Stimulated activated CD8-positive, alpha-beta memory T cell treated with anti-CD3 and anti-CD28 coated beads, Interleukin-4, amount 100 ng/mL, for 24 hours (primary cell): ENCODE results near the gene ADGRF4.

Experiments used
- DNase-seq: peaks from one replicate; pipeline ENCODE4 v3.0.0-alpha.2; 2020; ENCODE audit warnings: low read depth

ADGRF4 gene

GRCh38 chr6:47698342-47698787, at the start of gene ADGRF4:
Gene ADGRF4, plus strand, starts transcription at chr6:47698580. Its CDS starts 8,666 bp downstream, at chr6:47707246.
- no peak for DNase-seq

GRCh38 chr6:47650553-47651432, 47.6 kb upstream of the ADGRF4 start:
- no peak for DNase-seq

GRCh38 chr6:47651505-47651944, 46.9 kb upstream of the ADGRF4 start:
- DNase-seq = no peak

- DNase-seq = no peak
These were observed 44.7 kb upstream of the ADGRF4 start for GRCh38 chr6:47653706-47654105.

- no peak for DNase-seq
These were observed 44.1 kb upstream of the ADGRF4 start for GRCh38 chr6:47654255-47654654.

- peak; percentile 29 for DNase-seq
These were observed 42.4 kb upstream of the ADGRF4 start for GRCh38 chr6:47655719-47656595.

- no peak for DNase-seq
These were observed 36.4 kb upstream of the ADGRF4 start for GRCh38 chr6:47661960-47662359.

- DNase-seq = no peak
These were observed 34.7 kb upstream of the ADGRF4 start for GRCh38 chr6:47663462-47664216.

- no peak for DNase-seq
These were observed 33.3 kb upstream of the ADGRF4 start for GRCh38 chr6:47665112-47665511.

GRCh38 chr6:47669684-47670513, 28.5 kb upstream of the ADGRF4 start:
- no peak for DNase-seq

- DNase-seq = no peak
These were observed 27.5 kb upstream of the ADGRF4 start for GRCh38 chr6:47670851-47671250.

GRCh38 chr6:47671777-47672176, 26.6 kb upstream of the ADGRF4 start:
- no peak for DNase-seq

GRCh38 chr6:47672816-47673215, 25.6 kb upstream of the ADGRF4 start:
- DNase-seq = no peak

- no peak for DNase-seq
These were observed 23.7 kb upstream of the ADGRF4 start for GRCh38 chr6:47674673-47675072.

- DNase-seq = no peak
These were observed 20.8 kb upstream of the ADGRF4 start for GRCh38 chr6:47677381-47678100.

GRCh38 chr6:47678739-47679138, 19.6 kb upstream of the ADGRF4 start:
- no peak for DNase-seq

- DNase-seq = no peak
These were observed 19.0 kb upstream of the ADGRF4 start for GRCh38 chr6:47679322-47679906.

GRCh38 chr6:47680051-47680450, 18.3 kb upstream of the ADGRF4 start:
- no peak for DNase-seq

- DNase-seq = no peak
These were observed 17.7 kb upstream of the ADGRF4 start for GRCh38 chr6:47680724-47681123.
